Endometrial microvascular endothelial cells (primary cell): Measurements from ENCODE around the gene RSRC1. TPM values are rescaled to one million over a fixed set of nuclear protein-coding genes. Genes with fewer than 3 reads are reported as not detected.
"Not testable (repeated sequence)": the region's sequence is repeated elsewhere in the genome, so short reads cannot be mapped to it uniquely, and the experiment has no call there.

Experiments
- in situ Hi-C: cut with HindIII; loops from 2 replicates; pipeline ENCODE4 v1.10.0; 2017; ENCODE audit warnings: low sequenced_read_pairs, low pct_unique_long_range_greater_than_20kb; ENCODE audit errors: inconsistent ontology term
- total RNA-seq: library from RNA; depleted of rRNA; stranded (reverse); fragments of >200 nt; gene quantifications from one replicate; pipeline ENCODE4 v1.2.3, GENCODE V29; 2015; ENCODE audit errors: inconsistent ontology term

The RSRC1 gene
- total RNA-seq, 1 donor from 2014 or later, result 16.4 TPM

DNA sequence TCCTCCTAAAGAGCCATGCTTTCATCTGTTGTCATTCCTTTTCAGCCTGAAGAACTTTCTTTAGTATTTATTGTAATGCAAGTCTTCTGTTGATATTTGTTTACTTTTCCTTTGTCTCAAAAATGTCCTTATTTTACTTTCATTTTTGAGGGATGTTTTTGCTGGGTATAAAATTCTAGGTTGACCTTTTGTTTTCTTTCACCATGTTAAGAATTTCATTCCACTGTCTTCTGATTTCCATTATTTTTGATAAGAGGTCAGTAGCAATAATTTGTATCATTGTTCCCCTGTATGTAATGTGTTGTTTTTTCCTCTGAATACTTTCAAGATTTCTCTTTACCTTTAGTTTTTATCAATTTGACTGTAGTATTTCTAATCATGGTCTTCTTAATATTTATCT, 91.1 kb downstream of the RSRC1 start:
- in situ Hi-C loops, result no loop called here

DNA sequence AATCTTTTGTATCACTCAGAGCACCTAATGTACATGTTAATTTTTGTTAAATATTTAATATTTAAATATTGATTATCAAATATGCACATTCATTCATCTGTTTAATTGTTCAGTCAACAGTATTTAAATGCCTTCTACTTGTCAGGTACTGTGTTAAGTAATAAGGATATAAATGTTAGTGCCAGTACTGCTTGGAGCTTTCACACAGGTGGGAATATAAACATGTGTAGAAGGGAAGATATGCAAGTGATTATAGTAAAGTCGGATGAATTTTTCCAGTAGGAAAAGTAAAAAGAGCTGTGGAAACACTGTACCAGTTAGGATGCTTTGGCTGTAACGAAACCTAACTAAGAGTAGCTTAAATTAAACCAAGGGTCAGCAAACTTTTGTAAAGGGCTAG, 95.4 kb downstream of the RSRC1 start:
- in situ Hi-C loops, result no loop called here

DNA sequence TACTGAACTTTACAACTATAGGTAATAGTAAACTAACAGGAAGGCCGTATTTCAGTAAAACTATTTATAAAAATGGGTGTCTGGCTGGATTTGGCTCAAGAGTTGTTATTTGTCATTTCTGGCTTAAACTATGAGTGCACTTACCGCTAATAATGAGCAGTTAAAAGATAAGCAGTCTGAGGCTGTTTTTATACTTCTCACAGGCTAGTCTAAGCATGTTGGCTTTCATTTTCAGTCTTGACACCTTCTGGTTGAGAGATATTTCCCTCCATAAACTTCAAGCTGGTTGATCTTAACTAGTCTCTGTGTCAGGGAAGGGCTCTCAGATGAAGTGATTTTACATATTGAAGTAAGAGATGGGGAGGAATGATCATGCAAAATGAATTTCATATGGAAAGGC, 96.1 kb downstream of the RSRC1 start:
- in situ Hi-C loops, result no loop called here

DNA sequence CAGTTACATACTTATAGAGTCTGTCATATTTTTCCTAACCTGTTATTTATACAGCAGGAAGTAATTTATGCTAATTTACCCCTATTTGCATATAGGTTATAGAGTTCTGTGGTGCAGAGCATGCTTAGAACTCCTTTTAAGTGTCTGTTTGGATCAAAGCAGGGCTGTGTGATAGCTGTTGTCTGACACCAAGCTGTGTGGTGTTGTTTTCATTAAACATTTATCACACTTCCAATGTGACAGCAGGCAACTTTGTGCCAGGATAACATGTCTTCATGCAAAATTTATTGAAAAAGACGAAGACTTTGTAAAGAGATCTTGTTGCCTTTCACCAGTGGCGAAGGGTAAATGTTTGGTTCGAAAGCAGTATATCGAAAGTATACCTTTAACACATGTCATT, 100.2 kb downstream of the RSRC1 start:
- in situ Hi-C loops, result no loop called here

DNA sequence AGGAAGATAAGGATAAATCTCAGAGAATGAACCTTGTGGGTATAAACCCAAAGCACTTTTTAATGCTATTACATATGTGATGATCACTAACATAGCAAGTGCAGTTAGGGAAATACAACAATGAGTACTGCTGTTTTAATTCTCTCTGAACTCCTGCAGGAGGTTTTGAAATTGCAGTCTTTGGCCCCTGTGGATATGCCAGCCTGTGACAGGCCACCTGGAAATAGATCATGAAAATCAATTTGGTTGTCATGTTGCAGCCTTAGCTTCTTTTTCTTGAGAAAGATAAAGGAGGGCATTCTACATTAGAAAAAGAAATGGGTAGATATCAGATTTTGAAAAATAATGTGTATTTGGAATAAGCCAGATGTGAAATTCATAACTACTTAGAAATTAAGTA, 103.6 kb downstream of the RSRC1 start:
- in situ Hi-C loops, result no loop called here

DNA sequence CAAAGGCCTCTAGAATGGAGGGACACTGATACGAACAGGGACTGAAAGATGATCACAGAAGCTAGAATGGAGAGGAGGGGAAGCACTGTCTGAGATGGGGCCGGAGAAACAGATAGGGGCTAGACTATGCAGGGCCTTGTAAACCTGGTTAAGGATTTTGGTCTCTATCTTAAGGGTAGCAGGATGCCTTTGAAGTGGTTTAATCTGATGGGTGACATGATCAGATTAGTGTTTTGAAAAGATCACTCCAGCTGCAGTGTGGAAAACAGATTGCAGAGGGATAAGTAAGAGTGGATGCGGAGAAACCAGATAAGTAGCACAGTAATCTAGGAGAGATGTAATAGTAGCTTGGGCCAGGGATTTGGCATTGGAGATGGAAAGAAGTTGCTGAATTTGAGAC, 108.1 kb downstream of the RSRC1 start:
- in situ Hi-C loops, result no loop called here

DNA sequence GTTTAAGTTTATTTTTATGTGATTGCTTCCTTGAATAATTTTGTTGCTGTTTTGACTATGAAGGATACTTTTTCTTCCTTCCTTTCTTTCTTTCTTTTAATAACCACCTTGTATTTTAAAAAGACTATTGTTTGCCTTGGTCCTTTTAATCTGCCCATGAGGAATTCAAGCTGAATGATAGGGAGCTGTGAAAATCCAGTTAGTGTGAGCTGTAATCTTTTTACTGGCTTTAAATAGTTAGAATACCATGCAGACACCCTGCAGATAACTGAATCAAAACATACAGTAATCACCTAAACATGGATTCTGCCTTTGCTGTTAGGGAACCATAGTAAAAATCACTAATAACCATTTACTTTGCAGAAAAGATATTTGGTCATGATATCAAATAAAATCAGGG, 110.7 kb downstream of the RSRC1 start:
- in situ Hi-C loops, result no loop called here

DNA sequence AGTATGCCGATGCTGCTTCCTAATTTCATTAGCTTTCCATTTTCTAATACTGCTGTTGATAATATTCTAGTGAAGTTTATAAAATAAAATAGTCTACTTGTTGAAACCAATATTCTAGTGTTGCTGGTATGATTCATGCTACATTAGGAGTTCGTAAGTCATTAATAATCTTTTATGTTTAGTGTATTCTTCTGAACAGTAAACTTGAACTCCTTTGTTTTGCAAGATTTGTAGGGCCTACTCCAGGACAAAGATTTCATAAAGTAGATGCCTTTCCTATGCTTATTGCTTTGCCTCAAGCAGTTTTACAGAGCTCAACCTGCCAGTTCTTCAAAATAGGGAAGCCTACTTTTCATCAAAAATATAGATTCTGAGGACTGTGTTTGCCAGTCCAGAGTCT, 111.5 kb downstream of the RSRC1 start:
- in situ Hi-C loops, result no loop called here

DNA sequence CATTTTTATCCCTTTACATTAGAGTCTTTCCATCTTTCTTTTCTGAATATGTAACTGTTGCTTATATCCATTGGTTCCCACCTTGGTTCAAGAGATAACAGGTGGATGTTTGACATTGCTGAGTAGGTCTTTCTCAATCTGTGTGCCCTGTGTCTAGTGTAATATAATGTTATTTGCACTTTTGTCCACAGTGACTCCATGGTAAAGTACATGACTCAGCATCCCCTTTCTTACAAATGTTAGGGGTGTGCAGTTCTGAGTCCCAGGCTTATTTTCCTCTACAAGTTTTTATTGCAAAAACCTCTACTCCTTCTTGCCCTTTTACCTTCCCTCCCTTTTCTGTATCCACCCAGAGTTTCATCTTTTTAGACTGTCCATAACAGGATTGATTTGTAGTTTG, 116.5 kb downstream of the RSRC1 start:
- in situ Hi-C loops, result no loop called here

DNA sequence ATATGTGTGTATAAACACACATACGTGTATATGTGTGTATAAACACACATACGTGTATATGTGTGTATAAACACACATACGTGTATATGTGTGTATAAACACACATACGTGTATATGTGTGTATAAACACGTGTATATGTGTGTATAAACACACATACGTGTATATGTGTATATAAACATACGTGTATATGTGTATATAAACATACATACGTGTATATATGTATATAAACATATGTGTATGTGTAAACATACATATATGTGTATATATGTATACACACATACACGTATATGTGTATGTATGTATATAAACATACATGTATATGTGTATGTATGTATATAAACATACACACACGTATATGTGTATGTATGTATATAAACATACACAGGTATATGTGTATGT, 119.1 kb downstream of the RSRC1 start:
- in situ Hi-C loops, result not testable (repeated sequence)

DNA sequence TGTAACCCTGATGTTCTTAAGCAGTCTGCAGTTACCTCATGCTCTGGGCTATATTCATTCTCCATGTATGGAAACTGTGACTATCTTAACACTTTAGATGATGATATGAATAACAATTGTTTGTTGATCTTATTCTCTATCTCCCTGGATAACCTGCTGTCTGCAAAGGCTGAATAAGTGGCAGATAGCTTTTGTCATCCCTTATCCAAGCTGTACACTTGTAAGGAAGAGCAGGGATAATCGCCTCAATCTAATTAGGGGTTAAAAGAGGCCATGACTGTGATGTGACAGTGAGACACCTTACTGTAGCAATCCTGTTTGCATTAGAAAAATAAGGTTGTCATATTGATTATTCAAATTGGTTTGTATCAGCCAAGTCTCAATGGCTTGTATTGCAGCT, 123.9 kb downstream of the RSRC1 start:
- in situ Hi-C loops, result no loop called here

DNA sequence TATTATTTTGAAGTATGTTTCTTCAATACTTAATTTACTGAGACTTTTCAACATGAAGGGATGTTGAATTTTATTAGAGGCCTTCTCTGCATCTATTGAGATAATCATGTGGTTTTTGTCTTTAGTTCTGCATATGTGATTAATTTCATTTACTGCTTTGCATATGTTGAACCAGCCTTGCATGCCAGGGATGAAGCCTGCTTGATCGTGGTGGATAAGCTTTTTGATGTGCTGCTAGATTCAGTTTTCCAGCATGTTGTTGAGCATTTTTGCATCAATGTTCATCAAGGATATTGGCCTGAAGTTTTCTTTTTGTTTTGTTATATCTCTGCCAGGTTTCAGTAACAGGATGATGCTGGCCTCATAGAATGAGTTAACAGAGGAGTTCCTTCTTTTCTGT, 134.4 kb downstream of the RSRC1 start:
- in situ Hi-C loops, result no loop called here

DNA sequence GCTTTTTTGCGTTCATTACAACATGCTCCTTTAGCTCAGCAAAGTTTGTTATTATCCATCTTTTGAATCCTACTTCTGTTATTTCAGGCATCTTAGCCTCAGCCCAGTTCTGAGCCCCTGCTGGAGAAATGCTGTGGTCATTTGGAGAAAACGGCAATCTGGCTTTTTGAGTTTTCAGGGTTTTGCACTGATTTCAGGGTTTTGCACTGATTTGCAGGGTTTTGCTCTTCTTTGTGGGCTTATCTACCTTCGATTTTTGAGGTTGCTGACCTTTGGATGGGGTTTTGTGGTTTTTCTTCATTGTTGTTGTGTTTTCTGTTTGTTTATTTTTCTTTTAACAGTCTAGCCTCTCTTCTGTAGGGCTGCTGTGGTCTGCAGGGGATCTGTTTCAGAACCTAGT, 137.4 kb downstream of the RSRC1 start:
- in situ Hi-C loops, result no loop called here

DNA sequence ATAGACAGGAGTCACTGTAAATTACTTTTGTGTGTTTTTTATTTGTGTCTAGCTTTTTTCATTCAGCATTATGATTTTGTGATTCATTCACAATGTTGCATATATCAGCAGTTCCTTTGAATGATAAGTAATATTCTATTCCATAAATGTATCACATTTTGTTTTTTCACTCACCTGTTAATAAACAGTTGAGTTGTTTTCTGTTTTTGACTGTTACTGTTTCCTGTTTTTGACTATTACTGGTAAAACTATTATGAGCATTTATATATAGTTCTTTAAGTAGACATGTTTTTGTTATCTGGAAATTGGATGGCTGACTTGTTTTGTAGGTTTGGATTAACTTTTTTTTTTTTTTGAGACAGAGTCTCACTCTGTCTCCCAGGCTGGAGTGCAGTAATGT, 138.4 kb downstream of the RSRC1 start:
- in situ Hi-C loops, result no loop called here

DNA sequence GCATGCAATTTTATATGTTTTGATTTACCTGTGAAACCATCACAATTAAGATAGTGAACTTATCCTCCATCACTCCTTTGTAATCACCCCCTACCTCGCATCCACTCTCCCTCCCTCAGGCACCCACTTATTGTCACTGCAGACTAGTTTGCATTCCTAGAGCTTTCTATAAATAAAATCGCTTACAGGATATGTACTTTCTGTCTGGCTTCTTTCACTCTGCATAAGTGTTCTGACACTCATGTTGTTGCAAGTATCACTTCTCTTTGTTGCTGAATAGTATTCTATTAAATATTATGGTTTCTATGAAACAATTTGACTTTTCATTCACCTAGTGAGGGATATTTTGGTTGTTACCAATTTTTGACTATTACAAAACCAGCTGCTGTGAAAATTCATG, 139.3 kb downstream of the RSRC1 start:
- in situ Hi-C loops, result no loop called here

DNA sequence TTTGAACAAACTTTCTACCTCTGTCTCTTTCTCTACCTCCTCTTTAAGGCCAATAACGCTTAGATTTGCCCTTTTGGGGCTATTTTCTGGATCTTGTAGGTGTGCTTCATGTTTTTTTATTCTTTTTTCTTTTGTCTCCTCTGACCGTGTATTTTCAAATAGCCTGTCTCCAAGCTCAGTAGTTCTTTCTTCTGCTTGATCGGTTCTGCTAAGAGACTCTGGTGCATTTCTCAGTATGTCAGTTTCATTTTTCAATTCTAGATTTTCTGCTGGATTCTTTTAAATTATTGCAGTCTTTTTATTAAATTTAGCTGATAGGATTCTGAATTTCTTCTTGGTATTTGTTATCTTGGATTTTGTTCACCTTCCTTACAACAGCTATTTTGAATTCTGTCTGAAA, 148.7 kb downstream of the RSRC1 start:
- in situ Hi-C loops, result no loop called here

DNA sequence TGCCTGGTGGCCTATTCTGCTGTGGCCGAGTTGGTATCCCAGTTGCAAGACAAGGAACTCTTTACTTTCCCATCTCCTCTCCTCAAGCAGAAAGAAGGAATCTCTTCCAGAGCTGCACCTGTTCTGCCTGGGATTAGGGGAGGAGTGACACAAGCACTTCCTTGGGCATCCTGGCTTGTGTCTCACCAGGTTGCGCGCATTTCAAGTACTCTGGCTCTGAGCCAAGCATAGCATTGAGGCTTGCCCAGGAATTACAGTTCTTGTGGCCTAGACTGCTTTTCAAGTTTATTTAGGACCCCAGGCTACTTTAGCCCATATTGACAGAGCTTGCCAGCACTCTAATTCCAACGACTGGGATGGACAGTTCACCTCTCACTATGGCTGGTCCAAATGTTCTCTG, 150.5 kb downstream of the RSRC1 start:
- in situ Hi-C loops, result no loop called here

DNA sequence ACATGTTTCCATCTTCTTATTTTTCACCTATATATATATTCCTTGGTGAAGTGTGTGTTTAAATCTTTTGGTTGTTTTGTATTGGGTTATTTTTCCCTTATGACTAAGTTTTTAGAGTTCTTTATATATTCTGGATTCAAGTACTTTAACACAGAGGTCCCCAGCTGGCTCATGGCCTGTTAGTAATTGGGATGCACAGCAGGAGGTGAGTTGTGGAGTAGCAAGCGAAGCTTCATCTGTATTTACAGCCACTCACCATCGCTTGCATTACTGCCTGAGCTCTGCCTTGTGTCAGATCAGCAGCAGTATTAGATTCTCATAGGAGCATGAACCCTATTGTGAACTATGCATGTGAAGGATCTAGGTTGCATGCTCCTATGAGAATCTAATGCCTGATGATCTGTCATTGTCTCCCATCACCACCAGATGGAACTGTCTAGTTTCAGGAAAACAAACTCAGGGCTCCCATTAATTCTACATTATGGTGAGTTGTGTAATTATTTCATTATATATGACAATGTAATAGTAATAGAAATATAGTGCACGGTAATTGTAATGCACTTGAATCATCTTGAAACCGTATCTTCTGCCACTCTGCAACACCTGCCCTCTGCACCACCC, 151.6 kb downstream of the RSRC1 start:
- in situ Hi-C loops, result no loop called here

DNA sequence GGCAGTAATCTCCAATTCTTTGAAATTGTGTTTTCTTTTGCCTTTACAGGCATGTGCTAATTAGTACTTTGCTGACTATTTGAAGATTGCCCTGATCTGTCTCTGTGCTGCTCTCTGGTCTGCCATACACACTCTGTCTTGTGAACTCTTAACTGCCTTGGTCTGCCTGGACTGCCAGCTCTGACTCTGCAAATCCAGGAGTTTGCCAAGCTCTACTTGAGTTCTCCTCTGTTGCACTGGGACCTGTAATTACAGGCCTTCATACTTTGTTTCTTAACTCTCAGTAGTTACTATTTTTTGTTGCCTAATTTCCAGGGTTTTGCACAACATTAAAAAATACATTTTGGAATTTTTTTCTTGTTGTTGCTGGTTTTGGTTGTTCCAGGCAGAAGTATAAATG, 155.0 kb downstream of the RSRC1 start:
- in situ Hi-C loops, result no loop called here

DNA sequence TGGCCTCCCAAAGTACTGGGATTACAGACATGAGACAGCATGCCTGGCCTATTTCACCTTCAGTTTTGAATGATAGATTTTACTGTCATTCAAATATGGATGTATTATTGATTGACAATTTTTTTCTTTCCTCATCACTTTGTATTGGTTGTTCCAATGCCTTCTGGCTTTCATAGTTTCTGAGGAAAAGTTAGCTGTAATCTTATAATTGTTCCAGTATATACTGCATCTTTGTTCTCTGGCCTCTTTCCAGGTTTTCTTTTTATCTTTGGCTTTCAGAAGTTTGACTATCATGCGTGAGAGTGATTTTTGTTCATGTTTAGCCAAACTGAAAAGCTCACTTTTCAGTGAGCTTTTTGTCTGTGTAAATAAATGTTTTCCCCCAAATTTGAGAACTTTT, 157.1 kb downstream of the RSRC1 start:
- in situ Hi-C loops, result no loop called here

DNA sequence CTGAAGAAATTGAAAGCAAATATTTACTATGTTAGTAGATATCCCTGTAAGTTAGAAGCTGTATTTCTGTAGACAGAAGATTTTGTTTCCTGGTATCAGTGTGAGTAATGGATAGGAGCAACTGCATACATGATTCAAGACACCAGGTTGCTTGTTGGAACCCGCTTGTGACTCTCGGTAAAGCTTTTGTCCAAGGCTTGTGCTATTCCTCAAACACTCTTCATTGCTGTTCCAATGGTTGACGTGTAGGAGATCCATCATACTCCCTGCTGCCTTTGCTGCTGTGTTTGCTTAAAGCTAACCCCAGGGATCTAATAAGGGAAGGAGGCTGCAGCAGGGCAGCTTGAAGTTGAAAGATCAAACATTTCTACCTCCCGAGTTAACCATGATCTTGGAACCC, 160.1 kb downstream of the RSRC1 start:
- in situ Hi-C loops, result no loop called here

DNA sequence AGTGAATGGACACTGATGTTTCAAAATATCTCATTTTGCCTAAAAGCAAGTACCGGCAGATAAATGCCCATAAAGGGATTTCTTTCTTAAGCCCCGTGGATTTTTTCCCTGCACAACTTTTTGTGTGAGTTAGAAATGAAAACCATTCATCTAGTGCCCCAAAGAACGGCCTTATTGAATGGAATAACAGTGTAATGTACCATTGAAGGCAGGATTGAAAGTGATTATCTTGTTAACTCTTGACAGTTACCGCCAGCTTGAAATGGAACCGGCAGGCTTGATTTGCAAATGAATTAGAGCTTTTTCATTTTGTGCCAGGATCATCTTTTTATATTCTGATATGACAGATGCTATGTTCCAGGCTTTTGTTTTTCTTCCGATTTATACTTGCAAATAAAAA, 162.2 kb downstream of the RSRC1 start:
- in situ Hi-C loops, result no loop called here
